Hepatocyte (in vitro differentiated cells): ENCODE measurements around the gene H2AZ1. TPM values are rescaled to one million over a fixed set of nuclear protein-coding genes. Genes with fewer than 3 reads are reported as not detected.

Experiments
- DNase-seq: peaks from one replicate; pipeline ENCODE4 v3.0.0-alpha.2; 2016; ENCODE audit warnings: low spot score
- H2AFZ ChIP-seq: fragments of 200-600 bp; sonication (generic); 2 replicates; pipeline ENCODE4 v1.6.0; 2016; ENCODE audit warnings: antibody characterized with exemption, mild to moderate bottlenecking
- H3K27ac ChIP-seq: fragments of 200-600 bp; sonication (generic); 2 replicates; pipeline ENCODE4 v1.5.1; 2016; ENCODE audit warnings: mild to moderate bottlenecking
- H3K27me3 ChIP-seq: fragments of 200-600 bp; sonication (generic); 2 replicates; pipeline ENCODE4 v1.6.1; 2016
- H3K36me3 ChIP-seq: fragments of 200-600 bp; sonication (generic); replicated peaks from 2 replicates; pipeline ENCODE4 v1.5.1; 2016; ENCODE audit warnings: low read depth; ENCODE audit not compliant: insufficient read depth
- H3K4me1 ChIP-seq: fragments of 200-600 bp; sonication (generic); 2 replicates; pipeline ENCODE4 v1.5.1; 2016; ENCODE audit warnings: mild to moderate bottlenecking, moderate library complexity; ENCODE audit not compliant: insufficient read depth
- H3K4me2 ChIP-seq: fragments of 200-600 bp; sonication (generic); 2 replicates; pipeline ENCODE4 v1.6.0; 2016
- H3K4me3 ChIP-seq: fragments of 200-600 bp; sonication (generic); 2 replicates; pipeline ENCODE4 v1.5.1; 2016; ENCODE audit warnings: mild to moderate bottlenecking
- H3K79me2 ChIP-seq: fragments of 200-600 bp; sonication (generic); 2 replicates; pipeline ENCODE4 v1.6.0; 2017; ENCODE audit warnings: mild to moderate bottlenecking
- H3K9me2 ChIP-seq: fragments of 200-600 bp; sonication (generic); replicated peaks from 2 replicates; pipeline ENCODE4 v1.6.0; 2017; ENCODE audit warnings: mild to moderate bottlenecking; ENCODE audit not compliant: insufficient read depth
- H3K9me3 ChIP-seq: fragments of 200-600 bp; sonication (generic); 2 replicates; pipeline ENCODE4 v1.5.1; 2016; ENCODE audit warnings: low read depth, mild to moderate bottlenecking
- H4K20me1 ChIP-seq: fragments of 200-600 bp; sonication (generic); 2 replicates; pipeline ENCODE4 v1.6.0; 2016; ENCODE audit warnings: mild to moderate bottlenecking; ENCODE audit not compliant: insufficient read depth, poor library complexity, severe bottlenecking
- CTCF ChIP-seq: fragments of 200-600 bp; sonication (generic); IDR thresholded peaks from 2 replicates; pipeline ENCODE4 v1.5.1; 2016; ENCODE audit warnings: antibody characterized with exemption, mild to moderate bottlenecking; ENCODE audit not compliant: poor library complexity
- EZH2 ChIP-seq: fragments of 200-600 bp; sonication (generic); IDR thresholded peaks from 2 replicates; pipeline ENCODE4 v1.6.1; 2016; ENCODE audit warnings: antibody characterized with exemption, mild to moderate bottlenecking, borderline replicate concordance
- EZH2phosphoT487 ChIP-seq: fragments of 200-600 bp; sonication (generic); IDR thresholded peaks from one replicate; pipeline ENCODE4 v1.6.1; 2018; ENCODE audit warnings: antibody characterized with exemption, mild to moderate bottlenecking, low read depth, moderate library complexity; ENCODE audit not compliant: unreplicated experiment, severe bottlenecking
- WGBS: methylation state at CpG from one replicate; pipeline ENCODE4 v1.1.6; 2016; ENCODE audit warnings: low lambda C conversion rate; ENCODE audit errors: missing lambda C conversion rate; 5-methylcytosine and 5-hydroxymethylcytosine counted together
- polyA plus RNA-seq: library from polyadenylated mRNA; unstranded; fragments of >200 nt; fragmentation: Nextera tagmentation; extraction: Ambion mirVana; gene quantifications from 2 replicates; pipeline ENCODE4 v1.2.1, GENCODE V29; 2016
- total RNA-seq: library from RNA; depleted of rRNA; stranded (reverse); fragments of >200 nt; gene quantifications from 2 replicates; pipeline ENCODE4 v1.2.3, GENCODE V29; 2014

H2AZ1 gene
- total and polyA plus RNA-seq, 2 experiments from 2014 or later = 339 to 363 TPM

DNA sequence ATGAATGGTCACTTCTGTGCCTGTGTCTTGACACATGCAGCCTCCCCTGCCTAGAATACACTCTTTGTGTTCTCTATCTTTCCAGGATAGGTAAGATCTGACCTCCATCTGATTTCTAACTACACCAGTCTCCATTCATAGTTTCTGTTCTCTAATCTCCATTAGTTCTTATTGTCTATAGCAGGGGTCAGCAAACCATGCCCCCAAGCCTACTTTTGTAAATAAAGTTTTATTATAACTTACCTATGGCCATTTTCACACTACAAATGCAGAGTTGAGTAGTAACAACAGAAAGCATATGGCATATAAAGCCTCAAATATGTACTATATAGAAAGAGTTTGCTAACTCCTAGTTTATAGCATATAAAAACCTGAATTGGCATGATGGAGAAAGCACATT is 37.6 kb upstream of the H2AZ1 start:
- Histone ChIP-seq H3K4me2 (no peak overlapping the region), H2AFZ (no peak overlapping the region), H3K27me3 (no peaks in the 10 kb centered on the region), H3K4me3 (no peak overlapping the region), H3K9me3 (no peaks in the 10 kb centered on the region), H3K9me2 (no peaks in the 10 kb centered on the region), H3K36me3 (no peaks in the 10 kb centered on the region), H3K79me2 (no peaks in the 10 kb centered on the region), H3K27ac (no peak overlapping the region), H4K20me1 (no peaks in the 10 kb centered on the region), H3K4me1 (no peaks in the 10 kb centered on the region)
- DNase-seq = no peak
- TF ChIP-seq CTCF (no peak), EZH2 (no peak), EZH2phosphoT487 (no peak)

DNA sequence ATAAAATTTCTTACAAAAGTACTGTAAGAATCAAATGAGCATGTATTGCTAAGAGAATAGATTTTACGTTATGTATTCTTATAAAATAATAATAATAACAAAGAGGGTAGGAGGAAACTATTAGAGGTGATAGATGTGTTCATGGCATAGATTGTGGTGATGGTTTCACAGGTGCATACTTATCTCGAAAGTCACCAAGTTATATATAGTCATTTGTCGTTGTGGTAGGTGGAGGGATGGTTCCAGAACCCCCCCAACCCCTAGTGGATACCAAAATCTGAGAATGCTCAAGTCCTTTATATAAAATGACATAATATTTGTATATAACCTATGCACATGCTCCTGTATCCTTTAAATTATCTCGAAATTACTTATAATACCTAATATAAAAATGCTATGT is 36.7 kb upstream of the H2AZ1 start:
- no peaks in the 10 kb centered on the region for H3K27me3 ChIP-seq
- H3K4me2 ChIP-seq = no peak overlapping the region
- H3K4me1 ChIP-seq = no peaks in the 10 kb centered on the region
- DNase-seq = no peak
- H2AFZ ChIP-seq = no peak overlapping the region
- 89% methylated on average over 4 of the region's 4 CpGs for WGBS
- H3K36me3 ChIP-seq = no peaks in the 10 kb centered on the region
- TF ChIP-seq CTCF (no peak), EZH2 (no peak), EZH2phosphoT487 (no peak)
- no peak overlapping the region for H3K27ac ChIP-seq
- H3K9me3 ChIP-seq = no peaks in the 10 kb centered on the region
- no peaks in the 10 kb centered on the region for H4K20me1 ChIP-seq
- no peak overlapping the region for H3K4me3 ChIP-seq
- H3K9me2 ChIP-seq = no peaks in the 10 kb centered on the region
- no peaks in the 10 kb centered on the region for H3K79me2 ChIP-seq

GRCh38 chr4:99983289-99983943 is 33.3 kb upstream of the H2AZ1 start:
- WGBS = 82% methylated on average over 4 of the region's 4 CpGs
- H2AFZ ChIP-seq = no peak overlapping the region
- no peak for DNase-seq
- H3K4me3 ChIP-seq = no peak overlapping the region
- H3K4me1 ChIP-seq = no peaks in the 10 kb centered on the region
- TF ChIP-seq EZH2 (no peak), CTCF (no peak), EZH2phosphoT487 (no peak)
- H4K20me1 ChIP-seq = no peaks in the 10 kb centered on the region
- no peaks in the 10 kb centered on the region for H3K79me2 ChIP-seq
- no peaks in the 10 kb centered on the region for H3K27me3 ChIP-seq
- H3K9me3 ChIP-seq = no peaks in the 10 kb centered on the region
- H3K4me2 ChIP-seq = no peak overlapping the region
- no peaks in the 10 kb centered on the region for H3K36me3 ChIP-seq
- no peak overlapping the region for H3K27ac ChIP-seq
- no peaks in the 10 kb centered on the region for H3K9me2 ChIP-seq

- no peaks in the 10 kb centered on the region for H3K9me3 ChIP-seq
- no peaks in the 10 kb centered on the region for H3K36me3 ChIP-seq
- no peaks in the 10 kb centered on the region for H3K27me3 ChIP-seq
- no peak overlapping the region for H3K4me2 ChIP-seq
- TF ChIP-seq CTCF = no peak
- H2AFZ ChIP-seq = no peak overlapping the region
- no peak for DNase-seq
- no peaks in the 10 kb centered on the region for H3K79me2 ChIP-seq
- no peaks in the 10 kb centered on the region for H3K9me2 ChIP-seq
- H3K4me1 ChIP-seq = no peaks in the 10 kb centered on the region
- H3K27ac ChIP-seq = no peak overlapping the region
- H3K4me3 ChIP-seq = no peak overlapping the region
- no peaks in the 10 kb centered on the region for H4K20me1 ChIP-seq
These were observed 29.8 kb upstream of the H2AZ1 start for GRCh38 chr4:99979872-99980271.
